Lower lobe of right lung (tissue), 2 donors: ENCODE measurements around the gene HK1. TPM values are rescaled to one million over a fixed set of nuclear protein-coding genes. Genes with fewer than 3 reads are reported as not detected.

Experiments
- ATAC-seq, 2 donors: fragments of 200-7000 bp; cut with Tn5 transposase; one replicate each; pipeline ENCODE4 v1.9.1; 2020 to 2022; ENCODE audit warnings: mild to moderate bottlenecking in 2 of 2, moderate library complexity in 2 of 2
- DNase-seq: peaks from one replicate; pipeline ENCODE4 v3.0.0-alpha.2; 2020
- H3K27ac ChIP-seq: fragments of 200-600 bp; one replicate; pipeline ENCODE4 v1.8.0; 2022
- H3K27me3 ChIP-seq: fragments of 200-600 bp; one replicate; pipeline ENCODE4 v1.8.0; 2022; ENCODE audit warnings: low read depth
- H3K36me3 ChIP-seq: fragments of 200-600 bp; one replicate; pipeline ENCODE4 v1.8.0; 2022; ENCODE audit warnings: mild to moderate bottlenecking
- H3K4me1 ChIP-seq: fragments of 200-600 bp; one replicate; pipeline ENCODE4 v1.8.0; 2022
- H3K4me3 ChIP-seq: fragments of 200-600 bp; one replicate; pipeline ENCODE4 v1.8.0; 2022; ENCODE audit warnings: mild to moderate bottlenecking
- H3K9me3 ChIP-seq: fragments of 200-600 bp; one replicate; pipeline ENCODE4 v1.8.0; 2022
- CTCF ChIP-seq: fragments of 200-600 bp; IDR thresholded peaks from one replicate; pipeline ENCODE4 v1.8.0; 2022; ENCODE audit warnings: antibody characterized with exemption, mild to moderate bottlenecking
- intact Hi-C: fragments of 100-400 bp; cut with DNase I; formaldehyde crosslinking; loops from one replicate; pipeline ENCODE4 v1.11.0; 2022
- total RNA-seq: library from RNA; stranded (reverse); fragmentation: NEBNext Ultra II Directional; extraction: Animal tissue kit (Norgen Biotek cat#: 25700); gene quantifications from one replicate; pipeline ENCODE4 v1.2.1, GENCODE V29; 2021
- donor health status: DM: no; HTN: yes; CAD: no; lungs with severe emphysema.

HK1 gene
- total RNA-seq, 1 donor from 2014 or later: 85.1 TPM

- DNase-seq (no peak), ATAC-seq (no peak)
- Histone ChIP-seq H3K27me3 (no peaks in the 10 kb centered on the region), H3K4me1 (peaks cover 38% of the 10 kb centered on the region), H3K27ac (no peak overlapping the region), H3K4me3 (no peak overlapping the region), H3K36me3 (peaks cover 72% of the 10 kb centered on the region), H3K9me3 (no peaks in the 10 kb centered on the region)
- TF ChIP-seq CTCF: no peak
- intact Hi-C loops: no loop called here
These were observed 86.1 kb downstream of the HK1 start for GRCh38 chr10:69364232-69364940.

GRCh38 chr10:69366738-69367137 lies 88.4 kb downstream of the HK1 start:
- Histone ChIP-seq H3K9me3 (no peaks in the 10 kb centered on the region), H3K4me1 (peaks cover 14% of the 10 kb centered on the region), H3K27me3 (no peaks in the 10 kb centered on the region), H3K4me3 (no peak overlapping the region), H3K36me3 (peaks cover 84% of the 10 kb centered on the region), H3K27ac (no peak overlapping the region)
- intact Hi-C loops: no loop called here
- ATAC-seq (no peak), DNase-seq (no peak)
- no peak for TF ChIP-seq CTCF

- Histone ChIP-seq H3K4me3 (no peak overlapping the region), H3K27ac (no peak overlapping the region), H3K9me3 (no peaks in the 10 kb centered on the region), H3K36me3 (peaks cover 90% of the 10 kb centered on the region), H3K4me1 (peaks cover 7% of the 10 kb centered on the region), H3K27me3 (no peaks in the 10 kb centered on the region)
- ATAC-seq (no peak), DNase-seq (no peak)
- no peak for TF ChIP-seq CTCF
- intact Hi-C loops: no loop called here
These were observed 89.2 kb downstream of the HK1 start for GRCh38 chr10:69367469-69367868.

GRCh38 chr10:69372126-69372980 lies 94.1 kb downstream of the HK1 start:
- H3K9me3 ChIP-seq: no peaks in the 10 kb centered on the region
- no peak for ATAC-seq
- H3K27ac ChIP-seq: no peak overlapping the region
- intact Hi-C loops: no loop called here
- H3K4me1 ChIP-seq: peaks cover 27% of the 10 kb centered on the region
- no peak for DNase-seq
- no peak for TF ChIP-seq CTCF
- no peaks in the 10 kb centered on the region for H3K27me3 ChIP-seq
- H3K36me3 ChIP-seq: peaks cover 83% of the 10 kb centered on the region
- no peak overlapping the region for H3K4me3 ChIP-seq

GRCh38 chr10:69374242-69374641 lies 95.9 kb downstream of the HK1 start:
- Histone ChIP-seq H3K4me3 (no peak overlapping the region), H3K27me3 (no peaks in the 10 kb centered on the region), H3K27ac (no peak overlapping the region), H3K4me1 (peaks cover 40% of the 10 kb centered on the region), H3K9me3 (no peaks in the 10 kb centered on the region), H3K36me3 (peaks cover 84% of the 10 kb centered on the region)
- no peak for DNase-seq
- no peak for ATAC-seq
- intact Hi-C loops: no loop called here
- no peak for TF ChIP-seq CTCF
